IMR-90 (cell line): Measurements from ENCODE around the gene KRT79. TPM values are rescaled to one million over a fixed set of nuclear protein-coding genes. Genes with fewer than 3 reads are reported as not detected.

ENCODE experiments used
- ATAC-seq: fragments of 200-7000 bp; cut with Tn5 transposase; 2 replicates; pipeline ENCODE4 v1.9.1; 2020; ENCODE audit warnings: low read depth, mild to moderate bottlenecking, moderate library complexity
- BruUV-seq: library from RNA; stranded (reverse); fragments of 400-500 nt; replicated peaks from 2 replicates; lab custom pipeline; 2021; lab: Mats Ljungman, UMichigan
- CTCF ChIA-PET: fragments of 300-600 bp; formaldehyde crosslinking; extraction: SDS; loops from one replicate; lab custom pipeline; 2021; ENCODE audit warnings: antibody characterized with exemption; lab: Yijun Ruan, JAX
- POLR2A ChIA-PET: fragments of 300-600 bp; sonication (Branson Sonifier 250); formaldehyde crosslinking; loops from one replicate; lab custom pipeline; 2022; ENCODE audit warnings: antibody characterized with exemption; ENCODE audit not compliant: unreplicated experiment; lab: Charles Lee
- DNase-seq: peaks from one replicate; pipeline ENCODE4 v3.0.0; 2013
- H2AFZ ChIP-seq: replicated peaks from 2 replicates; pipeline ENCODE3; 2013; ENCODE audit warnings: low read length, mild to moderate bottlenecking; ENCODE audit not compliant: poor library complexity
- H2AK5ac ChIP-seq: 2 replicates; pipeline ENCODE4 v1.6.1; 2013; ENCODE audit warnings: low read depth, low read length, inconsistent platforms
- H2AK9ac ChIP-seq: replicated peaks from 2 replicates; pipeline ENCODE3; 2013; ENCODE audit warnings: mild to moderate bottlenecking, low read depth, low read length, moderate library complexity; ENCODE audit not compliant: poor library complexity
- H2BK120ac ChIP-seq: 2 replicates; pipeline ENCODE4 v1.6.1; 2013; ENCODE audit warnings: low read depth, low read length, inconsistent platforms
- H2BK15ac ChIP-seq: 3 replicates; pipeline ENCODE4 v1.6.1; 2013; ENCODE audit warnings: low read depth, low read length, inconsistent platforms
- H2BK20ac ChIP-seq: 2 replicates; pipeline ENCODE4 v1.6.1; 2013; ENCODE audit warnings: low read depth, mild to moderate bottlenecking, inconsistent platforms, low read length, moderate library complexity
- H2BK5ac ChIP-seq: 2 replicates; pipeline ENCODE4 v1.6.1; 2013; ENCODE audit warnings: mild to moderate bottlenecking, low read depth, low read length, inconsistent platforms; ENCODE audit not compliant: poor library complexity, severe bottlenecking
- H3K14ac ChIP-seq: replicated peaks from 2 replicates; pipeline ENCODE4 v1.6.1; 2013; ENCODE audit warnings: low read depth, low read length, inconsistent platforms
- H3K18ac ChIP-seq: 2 replicates; pipeline ENCODE4 v1.6.1; 2013; ENCODE audit warnings: low read depth, low read length, control low read depth
- H3K23ac ChIP-seq: 2 replicates; pipeline ENCODE4 v1.6.1; 2013; ENCODE audit warnings: low read depth, low read length, inconsistent platforms
- H3K27ac ChIP-seq: 2 replicates; pipeline ENCODE4 v1.5.1; 2013; ENCODE audit warnings: mild to moderate bottlenecking, control low read depth, low read length; ENCODE audit not compliant: insufficient read depth
- H3K27me3 ChIP-seq: 2 replicates; pipeline ENCODE4 v1.6.1; 2013; ENCODE audit warnings: low read length; ENCODE audit not compliant: control insufficient read depth, insufficient read depth
- H3K36me3 ChIP-seq: 2 replicates; pipeline ENCODE4 v1.6.1; 2013; ENCODE audit warnings: low read length, mixed read lengths; ENCODE audit not compliant: control insufficient read depth, insufficient read depth
- H3K4ac ChIP-seq: 2 replicates; pipeline ENCODE4 v1.6.1; 2013; ENCODE audit warnings: low read depth, low read length, inconsistent platforms
- H3K4me1 ChIP-seq: 2 replicates; pipeline ENCODE4 v1.6.1; 2013; ENCODE audit warnings: low read length, mixed read lengths; ENCODE audit not compliant: control insufficient read depth, insufficient read depth
- H3K4me2 ChIP-seq: 2 replicates; pipeline ENCODE4 v1.6.1; 2013; ENCODE audit warnings: low read depth, mild to moderate bottlenecking, control low read depth, low read length, moderate library complexity
- H3K4me3 ChIP-seq: 2 replicates; pipeline ENCODE4 v1.5.1; 2013; ENCODE audit warnings: low read depth, mild to moderate bottlenecking, control low read depth, low read length, moderate library complexity; ENCODE audit not compliant: insufficient read depth
- H3K56ac ChIP-seq: 2 replicates; pipeline ENCODE4 v1.6.1; 2013; ENCODE audit warnings: low read length, inconsistent platforms; ENCODE audit not compliant: insufficient read depth; ENCODE audit errors: extremely low read depth
- H3K79me1 ChIP-seq, 2 experiments: 2 replicates each; pipeline ENCODE4 v1.6.1; 2013; ENCODE audit warnings: low read length in 2 of 2, inconsistent platforms in 1 of 2, low read depth in 1 of 2
- H3K9ac ChIP-seq: 2 replicates; pipeline ENCODE4 v1.6.1; 2013; ENCODE audit warnings: low read depth, low read length, control low read depth
- H3K9me1 ChIP-seq: 2 replicates; pipeline ENCODE4 v1.6.1; 2013; ENCODE audit warnings: low read length, inconsistent platforms; ENCODE audit not compliant: insufficient read depth
- H3K9me3 ChIP-seq: 2 replicates; pipeline ENCODE4 v1.6.1; 2013; ENCODE audit warnings: low read length; ENCODE audit not compliant: control insufficient read depth, insufficient read depth
- H4K20me1 ChIP-seq: 2 replicates; pipeline ENCODE4 v1.6.1; 2013; ENCODE audit warnings: low read length, inconsistent platforms; ENCODE audit not compliant: insufficient read depth
- H4K5ac ChIP-seq: 2 replicates; pipeline ENCODE4 v1.6.1; 2013; ENCODE audit warnings: mild to moderate bottlenecking, low read depth, low read length, control low read depth
- H4K8ac ChIP-seq, 2 experiments: 2 replicates each; pipeline ENCODE4 v1.6.1; 2013; ENCODE audit warnings: low read depth in 2 of 2, low read length in 2 of 2, control low read depth in 1 of 2, inconsistent platforms in 1 of 2
- H4K91ac ChIP-seq: 2 replicates; pipeline ENCODE4 v1.6.1; 2013; ENCODE audit warnings: low read depth, low read length, inconsistent platforms; ENCODE audit not compliant: insufficient read depth
- BHLHE40 ChIP-seq: fragments of 150-350 bp; IDR thresholded peaks from 2 replicates; pipeline ENCODE4 v1.6.1; 2016; ENCODE audit warnings: mild to moderate bottlenecking, low read depth, low read length
- CHD1 ChIP-seq: IDR thresholded peaks from 2 replicates; pipeline ENCODE4 v1.6.1; 2012; ENCODE audit warnings: low read depth, low read length, improper control_type of control experiment
- ELK1 ChIP-seq: fragments of 150-350 bp; IDR thresholded peaks from 2 replicates; pipeline ENCODE4 v1.6.1; 2016; ENCODE audit warnings: low read depth, mild to moderate bottlenecking, low read length, moderate library complexity, borderline replicate concordance
- FOS ChIP-seq: fragments of 150-350 bp; IDR thresholded peaks from 2 replicates; pipeline ENCODE4 v1.6.1; 2016; ENCODE audit warnings: low read depth, low read length
- NFE2L2 ChIP-seq: fragments of 150-350 bp; IDR thresholded peaks from 2 replicates; pipeline ENCODE4 v1.6.1; 2016; ENCODE audit warnings: low read depth, mild to moderate bottlenecking, low read length
- RCOR1 ChIP-seq: IDR thresholded peaks from 2 replicates; pipeline ENCODE4 v1.6.1; 2012; ENCODE audit warnings: mild to moderate bottlenecking, low read length, improper control_type of control experiment; ENCODE audit not compliant: insufficient replicate concordance
- RFX5 ChIP-seq: IDR thresholded peaks from 2 replicates; pipeline ENCODE4 v1.8.0; 2012; ENCODE audit warnings: low read depth, mild to moderate bottlenecking, low read length, moderate library complexity
- SMC3 ChIP-seq: fragments of 150-350 bp; IDR thresholded peaks from 2 replicates; pipeline ENCODE4 v1.6.1; 2016; ENCODE audit warnings: low read depth, mild to moderate bottlenecking, antibody characterized with exemption, low read length, moderate library complexity
- dilution Hi-C: fragments of 300-500 bp; cut with HindIII; formaldehyde crosslinking; loops from one replicate; pipeline ENCODE4 v1.14.3; 2018; ENCODE audit warnings: low sequenced_read_pairs; ENCODE audit not compliant: unreplicated experiment
- in situ Hi-C: fragments of 300-500 bp; cut with MboI; formaldehyde crosslinking; loops from 3 replicates; pipeline ENCODE4 v1.14.3; 2019; ENCODE audit warnings: low sequenced_read_pairs, inconsistent platforms, mixed read lengths
- intact Hi-C: fragments of 100-400 bp; cut with micrococcal nuclease; formaldehyde crosslinking; loops from 2 replicates; pipeline ENCODE4 v1.10.0; 2022
- polyA plus RNA-seq, 3 experiments: library from polyadenylated mRNA; depleted of rRNA; stranded (reverse); fragments of >200 nt; gene quantifications; 2 replicates each; pipeline ENCODE4 v1.2.3, GENCODE V29; 2012; ENCODE audit warnings: low replicate concordance in 1 of 3
- total RNA-seq: library from RNA; depleted of rRNA; stranded (reverse); fragments of >200 nt; gene quantifications from 2 replicates; pipeline ENCODE4 v1.2.3, GENCODE V29; 2012

Gene KRT79
- total and polyA plus RNA-seq, 2 of the 4 experiments (the other 2 are of a cell fraction), result under 0.01 to 0.24 TPM

DNA sequence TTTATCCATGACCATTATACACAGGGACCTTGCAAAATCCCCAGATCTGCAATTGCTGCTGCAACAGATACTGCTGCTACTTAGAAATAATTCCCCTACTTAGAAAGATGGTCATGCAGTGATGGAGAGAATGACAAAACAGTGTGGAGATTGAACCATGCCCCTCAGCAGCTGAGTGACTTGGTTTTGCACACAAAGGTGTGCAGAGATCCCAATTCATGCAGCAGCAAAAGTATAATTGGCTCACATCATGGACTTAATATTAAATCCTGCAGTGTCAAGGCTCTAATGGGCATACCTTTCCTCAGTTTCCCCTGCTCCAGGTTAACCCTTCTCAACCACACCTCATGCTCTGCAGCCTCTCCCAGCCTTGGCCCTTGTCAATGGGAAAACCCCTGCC lies 17.7 kb upstream of the KRT79 start:
- no peaks in the 10 kb centered on the region for H3K4me1 ChIP-seq
- no TSS peak for BruUV-seq
- H2AK9ac ChIP-seq, result no peak overlapping the region
- DNase-seq (no peak), ATAC-seq (no peak)
- in situ Hi-C loops (no loop called here), intact Hi-C loops (no loop called here), dilution Hi-C loops (no loop called here)
- H2BK120ac ChIP-seq, result no peak overlapping the region
- no peak overlapping the region for H3K23ac ChIP-seq
- peaks cover 43% of the 10 kb centered on the region for H3K27me3 ChIP-seq
- H3K9me3 ChIP-seq, result no peaks in the 10 kb centered on the region
- no peak overlapping the region for H3K14ac ChIP-seq
- H2BK15ac ChIP-seq, result no peak overlapping the region
- no peak overlapping the region for H4K5ac ChIP-seq
- H3K9me1 ChIP-seq, result no peaks in the 10 kb centered on the region
- no peak overlapping the region for H3K4me2 ChIP-seq
- H3K27ac ChIP-seq, result no peak overlapping the region
- H2AK5ac ChIP-seq, result no peak overlapping the region
- no peak overlapping the region for H3K56ac ChIP-seq
- no peak overlapping the region for H2BK20ac ChIP-seq
- POLR2A ChIA-PET, result no interaction called here
- no peak overlapping the region for H3K18ac ChIP-seq
- CTCF ChIA-PET, result no interaction called here
- no peaks in the 10 kb centered on the region for H3K36me3 ChIP-seq
- H2BK5ac ChIP-seq, result no peak overlapping the region
- no peak overlapping the region for H3K9ac ChIP-seq
- H3K4ac ChIP-seq, result no peak overlapping the region
- TF ChIP-seq ELK1 (no peak), RFX5 (no peak), FOS (no peak), CHD1 (no peak), RCOR1 (no peak), SMC3 (no peak), NFE2L2 (no peak), BHLHE40 (no peak)
- H2AFZ ChIP-seq, result no peak overlapping the region
- H4K20me1 ChIP-seq, result no peaks in the 10 kb centered on the region
- H4K91ac ChIP-seq, result no peak overlapping the region
- no peak overlapping the region for H4K8ac ChIP-seq
- H3K79me1 ChIP-seq, result no peaks in the 10 kb centered on the region
- no peak overlapping the region for H3K4me3 ChIP-seq
